ENCODE measurements around the gene IRGC.

DNA sequence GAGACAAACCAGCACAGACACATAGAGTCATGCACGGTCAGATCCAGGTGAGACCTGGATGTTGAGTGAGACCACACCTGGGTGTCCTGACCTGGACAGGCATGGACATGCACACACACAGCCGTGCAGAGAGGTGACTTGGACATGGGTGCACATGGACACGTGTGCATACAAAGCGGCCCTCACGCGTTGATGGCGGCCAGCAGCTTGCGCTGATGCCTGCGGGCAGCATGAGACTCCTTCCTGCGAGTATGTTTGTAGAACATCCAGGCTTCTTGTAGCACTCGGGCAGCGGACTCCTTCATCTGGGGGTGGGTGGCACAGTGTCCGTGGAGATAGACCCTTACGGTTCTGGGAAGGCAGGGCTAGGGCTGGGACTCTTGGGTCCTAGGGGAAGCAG, 53.4 kb downstream of the IRGC start:
- TF ChIP-seq, protein P1, sequence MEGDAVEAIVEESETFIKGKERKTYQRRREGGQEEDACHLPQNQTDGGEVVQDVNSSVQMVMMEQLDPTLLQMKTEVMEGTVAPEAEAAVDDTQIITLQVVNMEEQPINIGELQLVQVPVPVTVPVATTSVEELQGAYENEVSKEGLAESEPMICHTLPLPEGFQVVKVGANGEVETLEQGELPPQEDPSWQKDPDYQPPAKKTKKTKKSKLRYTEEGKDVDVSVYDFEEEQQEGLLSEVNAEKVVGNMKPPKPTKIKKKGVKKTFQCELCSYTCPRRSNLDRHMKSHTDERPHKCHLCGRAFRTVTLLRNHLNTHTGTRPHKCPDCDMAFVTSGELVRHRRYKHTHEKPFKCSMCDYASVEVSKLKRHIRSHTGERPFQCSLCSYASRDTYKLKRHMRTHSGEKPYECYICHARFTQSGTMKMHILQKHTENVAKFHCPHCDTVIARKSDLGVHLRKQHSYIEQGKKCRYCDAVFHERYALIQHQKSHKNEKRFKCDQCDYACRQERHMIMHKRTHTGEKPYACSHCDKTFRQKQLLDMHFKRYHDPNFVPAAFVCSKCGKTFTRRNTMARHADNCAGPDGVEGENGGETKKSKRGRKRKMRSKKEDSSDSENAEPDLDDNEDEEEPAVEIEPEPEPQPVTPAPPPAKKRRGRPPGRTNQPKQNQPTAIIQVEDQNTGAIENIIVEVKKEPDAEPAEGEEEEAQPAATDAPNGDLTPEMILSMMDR (IDR thresholded peaks at IDR 0.05), result no peak
- no peak for TF ChIP-seq POLR2A (IDR thresholded peaks at IDR 0.05)
- TF ChIP-seq POLR2AphosphoS5 (IDR thresholded peaks at IDR 0.05), result no peak
- no peak for TF ChIP-seq EP300 (IDR thresholded peaks at IDR 0.05)

Data from upper lobe of left lung (tissue), 4 donors.